Pancreas (tissue), 10 donors: ENCODE measurements around the gene SETBP1. TPM values are rescaled to one million over a fixed set of nuclear protein-coding genes. Genes with fewer than 3 reads are reported as not detected.

Experiments
- ATAC-seq, 4 donors: fragments of 200-7000 bp; cut with Tn5 transposase; one replicate each; pipeline versions ENCODE4 v1.8.0 to v1.9.1; 2020; ENCODE audit warnings: mild to moderate bottlenecking in 4 of 4, moderate library complexity in 4 of 4
- DNase-seq, 6 donors: peaks; one replicate each; pipeline ENCODE4 v3.0.0-alpha.2; 2020
- FAIRE-seq: peaks from 2 replicates; lab custom pipeline; 2012; peaks lifted over from hg19 to GRCh38; lab: Jason Lieb, UNC
- H3K27ac ChIP-seq, 4 donors: fragments of 200-600 bp; sonication (generic); 1 replicate in 3 of 4; 2 replicates in 1 of 4; pipeline versions ENCODE4 v1.5.0 to v1.8.0; 2020
- H3K27me3 ChIP-seq, 4 donors: fragments of 200-600 bp; one replicate each; pipeline ENCODE4 v1.8.0; 2021
- H3K36me3 ChIP-seq, 3 donors: fragments of 200-600 bp; sonication (generic) in 1 of 3; one replicate each; pipeline versions ENCODE4 v1.5.0 to v1.8.0; 2020 to 2021
- H3K4me1 ChIP-seq, 3 donors: fragments of 200-600 bp; one replicate each; pipeline ENCODE4 v1.8.0; 2021
- H3K4me3 ChIP-seq, 4 donors: fragments of 200-600 bp; sonication (generic) in 2 of 4; one replicate each; pipeline versions ENCODE4 v1.5.0 to v1.8.0; 2020 to 2021
- H3K9me3 ChIP-seq, 4 donors: fragments of 200-600 bp; one replicate each; pipeline ENCODE4 v1.8.0; 2021
- CTCF ChIP-seq, 4 donors: fragments of 200-600 bp; sonication (generic) in 3 of 4; IDR thresholded peaks; one replicate each; pipeline versions ENCODE4 v1.5.0 to v1.8.0; 2021; ENCODE audit warnings: antibody characterized with exemption in 4 of 4
- WGBS, 2 donors: extraction: QIAGEN DNeasy Blood & Tissue Kit; methylation state at CpG; one replicate each; pipeline ENCODE4 v1.1.7; 2013; 5-methylcytosine and 5-hydroxymethylcytosine counted together
- intact Hi-C, 3 donors: fragments of 100-400 bp; cut with DNase I; formaldehyde crosslinking; loops; one replicate each; pipeline versions ENCODE4 v1.11.1 to v1.14.2; 2022
- polyA plus RNA-seq, 2 donors: library from polyadenylated mRNA; stranded (reverse); fragments of 200-250 nt; gene quantifications; one replicate each; pipeline ENCODE4 v1.2.3, GENCODE V29; 2013
- total RNA-seq, 6 donors: library from RNA; stranded (reverse); fragmentation: NEBNext Ultra II Directional in 4 of 6; extraction: Animal tissue kit (Norgen Biotek cat#: 25700) in 4 of 6; gene quantifications; one replicate each; pipeline versions ENCODE4 v1.2.1 to v1.2.4, GENCODE V29; 2021 to 2023
- donor health status: healthy with polysubstance abuse.
- donor health status: DM: no; HTN: no; CAD: no; lungs with moderate emphysema.
- donor health status: DM: no; HTN: no; CAD: no.
- donor health status: control.
- donor health status: control.
- donor health status: Bipolar disorder and iron deficiency.
- donor health status: DM: yes; HTN: yes; CAD: no.
- donor health status: DM: no; HTN: no; CAD: no.
- donor health status: DM: no; HTN: no; CAD: no.
- donor health status: DM: yes; HTN: yes; CAD: no.

The SETBP1 gene
- total and polyA plus RNA-seq, 8 donors, result 3.9 to 24.0 (median 18.1) TPM

GRCh38 chr18:44782617-44783016 is 101.9 kb downstream of the SETBP1 start:
- intact Hi-C loops, result no loop called here
- Histone ChIP-seq H3K36me3 (no peaks in the 10 kb centered on the region), H3K27ac (peak overlapping the region in 2 of 4 donors; percentile 9 to 44), H3K4me3 (no peak overlapping the region), H3K27me3 (no peaks in the 10 kb centered on the region), H3K4me1 (peaks cover 26 to 35% (median 30%) of the 10 kb centered on the region in 3 donors), H3K9me3 (no peaks in the 10 kb centered on the region)
- ATAC-seq, result no peak
- 86 to 96% methylated on average over 5 of the region's 5 CpGs for WGBS, 2 donors
- FAIRE-seq, result no peak
- DNase-seq, result no peak
- TF ChIP-seq CTCF (IDR thresholded peaks at IDR 0.05), result no peak

GRCh38 chr18:44783371-44783770 is 102.7 kb downstream of the SETBP1 start:
- FAIRE-seq (no peak), DNase-seq (no peak), ATAC-seq (no peak)
- Histone ChIP-seq H3K36me3 (no peaks in the 10 kb centered on the region), H3K4me1 (peaks cover 18 to 28% (median 24%) of the 10 kb centered on the region in 3 donors), H3K27ac (no peak overlapping the region), H3K9me3 (no peaks in the 10 kb centered on the region), H3K4me3 (no peak overlapping the region), H3K27me3 (no peaks in the 10 kb centered on the region)
- no peak for TF ChIP-seq CTCF (IDR thresholded peaks at IDR 0.05)
- 83 to 84% methylated on average over 1 of the region's 1 CpG for WGBS, 2 donors
- intact Hi-C loops, result no loop called here

- Histone ChIP-seq H3K4me1 (peaks cover 28 to 44% (median 33%) of the 10 kb centered on the region in 3 donors), H3K27ac (no peak overlapping the region), H3K36me3 (no peaks in the 10 kb centered on the region), H3K4me3 (no peak overlapping the region), H3K9me3 (no peaks in the 10 kb centered on the region), H3K27me3 (no peaks in the 10 kb centered on the region)
- ATAC-seq, result no peak
- no peak for DNase-seq
- no peak for FAIRE-seq
- intact Hi-C loops, result no loop called here
- no peak for TF ChIP-seq CTCF (IDR thresholded peaks at IDR 0.05)
Observed at GRCh38 chr18:44786257-44786656, 105.6 kb downstream of the SETBP1 start.

DNA sequence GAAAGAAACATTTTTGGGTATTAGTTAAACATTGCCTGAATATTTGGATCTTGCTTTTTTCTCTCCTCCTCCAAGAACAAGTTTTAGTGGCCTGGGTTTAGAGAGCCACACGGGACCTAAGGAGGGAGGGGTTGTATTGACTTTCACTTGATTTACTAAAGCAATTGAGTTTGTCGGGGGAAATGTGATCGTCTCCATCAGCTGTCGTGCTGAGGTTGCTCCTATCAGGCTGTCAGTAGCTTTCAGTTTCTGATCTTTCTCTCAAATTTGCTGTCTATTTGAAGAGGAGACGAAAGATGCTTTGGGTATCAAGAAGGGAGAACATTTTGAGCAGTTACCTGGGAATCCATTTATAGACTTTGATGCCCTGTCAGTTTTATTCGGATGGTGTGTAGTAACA is 106.0 kb downstream of the SETBP1 start:
- H3K27me3 ChIP-seq, result no peaks in the 10 kb centered on the region
- H3K27ac ChIP-seq, result no peak overlapping the region
- no peak for FAIRE-seq
- H3K36me3 ChIP-seq, result no peaks in the 10 kb centered on the region
- H3K9me3 ChIP-seq, result no peaks in the 10 kb centered on the region
- no peak for DNase-seq
- intact Hi-C loops, result no loop called here
- H3K4me1 ChIP-seq, result peaks cover 25 to 43% (median 31%) of the 10 kb centered on the region in 3 donors
- ATAC-seq, result no peak
- 37 to 59% methylated on average over 6 of the region's 6 CpGs for WGBS, 2 donors
- no peak overlapping the region for H3K4me3 ChIP-seq
- no peak for TF ChIP-seq CTCF (IDR thresholded peaks at IDR 0.05)

- FAIRE-seq, result no peak
- no peak for TF ChIP-seq CTCF (IDR thresholded peaks at IDR 0.05)
- H3K27ac ChIP-seq, result no peak overlapping the region
- H3K36me3 ChIP-seq, result no peaks in the 10 kb centered on the region
- H3K9me3 ChIP-seq, result no peaks in the 10 kb centered on the region
- intact Hi-C loops, result no loop called here
- peaks cover 18 to 30% (median 24%) of the 10 kb centered on the region in 3 donors for H3K4me1 ChIP-seq
- no peaks in the 10 kb centered on the region for H3K27me3 ChIP-seq
- ATAC-seq, result peak in 1 of 4 donors; percentile 60
- DNase-seq, result no peak
- 78 to 100% methylated on average over 1 of the region's 1 CpG for WGBS, 2 donors
- H3K4me3 ChIP-seq, result no peak overlapping the region
Observed at GRCh38 chr18:44788334-44788733, 107.6 kb downstream of the SETBP1 start.
